Endothelial cell (in vitro differentiated cells): Measurements from ENCODE around the gene ZFAND5. TPM values are rescaled to one million over a fixed set of nuclear protein-coding genes. Genes with fewer than 3 reads are reported as not detected.

Source experiments
- DNase-seq: peaks from one replicate; pipeline ENCODE4 v3.0.0; 2021; ENCODE audit warnings: low spot score
- H3K27ac Mint-ChIP-seq: one replicate; pipeline ENCODE4 v1.8.0; 2021; ENCODE audit warnings: mixed read lengths, inconsistent platforms; ENCODE audit not compliant: unreplicated experiment
- H3K27me3 Mint-ChIP-seq: one replicate; pipeline ENCODE4 v1.8.0; 2021; ENCODE audit warnings: mild to moderate bottlenecking, moderate library complexity, mixed read lengths, inconsistent platforms; ENCODE audit not compliant: unreplicated experiment
- H3K36me3 Mint-ChIP-seq: one replicate; pipeline ENCODE4 v1.8.0; 2021; ENCODE audit warnings: mild to moderate bottlenecking, low read depth, mixed read lengths, inconsistent platforms; ENCODE audit not compliant: unreplicated experiment
- H3K4me1 Mint-ChIP-seq: one replicate; pipeline ENCODE4 v1.8.0; 2021; ENCODE audit warnings: mild to moderate bottlenecking, mixed read lengths, inconsistent platforms; ENCODE audit not compliant: unreplicated experiment
- H3K4me3 Mint-ChIP-seq: one replicate; pipeline ENCODE4 v1.8.0; 2021; ENCODE audit warnings: mild to moderate bottlenecking, mixed read lengths, inconsistent platforms; ENCODE audit not compliant: unreplicated experiment
- H3K9me3 Mint-ChIP-seq: one replicate; pipeline ENCODE4 v1.8.0; 2021; ENCODE audit warnings: mixed read lengths, inconsistent platforms; ENCODE audit not compliant: unreplicated experiment
- total RNA-seq: library from RNA; stranded (reverse); fragmentation: NEBNext Ultra II Directional; extraction: Animal tissue kit (Norgen Biotek cat#: 25700); gene quantifications from one replicate; pipeline ENCODE4 v1.2.1, GENCODE V29; 2021; ENCODE audit not compliant: unreplicated experiment
- TF ChIP-seq, protein P1 (sequence below): fragments of 200-600 bp; sonication (generic); IDR thresholded peaks from one replicate; pipeline ENCODE4 v1.5.0; 2021; ENCODE audit warnings: antibody characterized with exemption; ENCODE audit not compliant: unreplicated experiment

ZFAND5 gene
- total RNA-seq, 1 donor from 2014 or later: 154 TPM

DNA sequence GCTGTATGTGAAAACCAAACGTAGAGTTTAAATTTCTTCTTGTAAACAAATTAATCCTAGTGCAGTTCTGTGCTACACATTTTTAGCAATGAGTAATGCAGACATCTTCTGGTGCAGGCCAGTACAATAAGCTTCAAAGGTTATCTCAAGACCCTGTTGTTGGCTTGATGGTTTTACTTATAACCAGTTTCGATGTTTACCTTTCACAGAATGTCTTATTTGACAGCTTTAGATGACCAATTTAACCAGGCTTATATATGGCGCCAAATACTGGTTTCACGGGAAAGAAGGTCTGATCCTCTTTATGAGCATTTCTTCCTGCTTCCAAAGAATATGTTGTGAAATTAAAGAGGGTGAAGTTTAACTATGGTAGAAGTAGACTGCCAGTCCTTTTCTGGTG lies 9.9 kb downstream of the ZFAND5 start:
- DNase-seq: no peak
- H3K9me3 Mint-ChIP-seq: no peaks in the 10 kb centered on the region
- no peak overlapping the region for H3K27ac Mint-ChIP-seq
- H3K36me3 Mint-ChIP-seq: peaks cover 30% of the 10 kb centered on the region
- peak overlapping the region; percentile 60 for H3K4me3 Mint-ChIP-seq
- no peaks in the 10 kb centered on the region for H3K27me3 Mint-ChIP-seq
- H3K4me1 Mint-ChIP-seq: peaks cover 39% of the 10 kb centered on the region
- TF ChIP-seq, protein P1, sequence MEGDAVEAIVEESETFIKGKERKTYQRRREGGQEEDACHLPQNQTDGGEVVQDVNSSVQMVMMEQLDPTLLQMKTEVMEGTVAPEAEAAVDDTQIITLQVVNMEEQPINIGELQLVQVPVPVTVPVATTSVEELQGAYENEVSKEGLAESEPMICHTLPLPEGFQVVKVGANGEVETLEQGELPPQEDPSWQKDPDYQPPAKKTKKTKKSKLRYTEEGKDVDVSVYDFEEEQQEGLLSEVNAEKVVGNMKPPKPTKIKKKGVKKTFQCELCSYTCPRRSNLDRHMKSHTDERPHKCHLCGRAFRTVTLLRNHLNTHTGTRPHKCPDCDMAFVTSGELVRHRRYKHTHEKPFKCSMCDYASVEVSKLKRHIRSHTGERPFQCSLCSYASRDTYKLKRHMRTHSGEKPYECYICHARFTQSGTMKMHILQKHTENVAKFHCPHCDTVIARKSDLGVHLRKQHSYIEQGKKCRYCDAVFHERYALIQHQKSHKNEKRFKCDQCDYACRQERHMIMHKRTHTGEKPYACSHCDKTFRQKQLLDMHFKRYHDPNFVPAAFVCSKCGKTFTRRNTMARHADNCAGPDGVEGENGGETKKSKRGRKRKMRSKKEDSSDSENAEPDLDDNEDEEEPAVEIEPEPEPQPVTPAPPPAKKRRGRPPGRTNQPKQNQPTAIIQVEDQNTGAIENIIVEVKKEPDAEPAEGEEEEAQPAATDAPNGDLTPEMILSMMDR: no peak

DNA sequence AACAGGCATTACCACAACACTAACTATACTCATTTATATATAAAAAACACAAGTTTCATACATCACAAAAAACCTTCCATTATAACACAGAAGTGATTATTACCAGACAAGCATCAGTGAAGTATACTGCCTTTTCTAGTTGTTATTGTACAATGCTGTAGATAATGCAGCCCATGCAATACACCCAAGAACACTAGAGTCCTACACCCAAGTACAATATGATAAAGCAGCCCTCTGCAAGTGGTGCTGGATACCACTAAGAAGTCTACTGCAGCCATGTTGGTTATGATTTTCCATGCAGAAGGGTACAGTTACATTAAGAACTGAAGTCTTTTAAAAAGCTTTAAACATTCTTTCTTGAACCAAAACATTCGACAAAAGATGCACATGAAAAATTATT lies 10.3 kb downstream of the ZFAND5 start:
- peaks cover 30% of the 10 kb centered on the region for H3K36me3 Mint-ChIP-seq
- H3K4me1 Mint-ChIP-seq: peaks cover 39% of the 10 kb centered on the region
- no peak overlapping the region for H3K27ac Mint-ChIP-seq
- no peak overlapping the region for H3K4me3 Mint-ChIP-seq
- no peak for DNase-seq
- H3K9me3 Mint-ChIP-seq: no peaks in the 10 kb centered on the region
- no peaks in the 10 kb centered on the region for H3K27me3 Mint-ChIP-seq
- TF ChIP-seq, protein P1: no peak

DNA sequence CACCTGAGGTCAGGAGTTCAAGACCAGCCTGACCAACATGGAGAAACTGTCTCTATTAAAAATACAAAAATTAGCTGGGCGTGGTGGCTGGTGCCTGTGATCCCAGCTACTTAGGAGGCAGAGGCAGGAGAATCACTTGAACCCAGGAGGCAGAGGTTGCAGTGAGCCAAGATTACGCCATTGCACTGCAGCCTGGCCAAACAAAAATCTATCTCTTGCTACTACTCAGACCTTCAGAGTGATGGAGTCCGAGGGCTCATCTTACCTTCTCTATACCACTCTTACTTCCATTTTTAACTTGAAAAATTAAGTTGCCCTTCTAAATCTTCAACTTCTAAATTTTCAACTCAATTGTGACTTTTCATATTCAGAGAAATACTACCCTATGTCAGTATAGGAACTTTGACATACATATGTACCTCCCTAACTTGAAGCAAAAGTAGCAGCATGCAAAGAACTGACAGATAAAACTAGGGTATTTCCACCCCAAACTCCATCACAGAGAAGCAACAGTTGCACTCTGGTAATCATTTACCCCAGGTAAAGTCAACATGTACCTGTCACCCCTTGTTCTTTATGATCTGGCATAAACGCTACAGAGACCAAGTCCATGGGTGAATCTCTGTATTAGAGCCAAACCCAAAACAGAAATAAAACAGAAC lies 11.4 kb downstream of the ZFAND5 start:
- no peaks in the 10 kb centered on the region for H3K9me3 Mint-ChIP-seq
- no peak for DNase-seq
- H3K4me1 Mint-ChIP-seq: peaks cover 30% of the 10 kb centered on the region
- no peak overlapping the region for H3K27ac Mint-ChIP-seq
- TF ChIP-seq, protein P1: no peak
- peaks cover 22% of the 10 kb centered on the region for H3K36me3 Mint-ChIP-seq
- H3K4me3 Mint-ChIP-seq: no peak overlapping the region
- no peaks in the 10 kb centered on the region for H3K27me3 Mint-ChIP-seq

DNA sequence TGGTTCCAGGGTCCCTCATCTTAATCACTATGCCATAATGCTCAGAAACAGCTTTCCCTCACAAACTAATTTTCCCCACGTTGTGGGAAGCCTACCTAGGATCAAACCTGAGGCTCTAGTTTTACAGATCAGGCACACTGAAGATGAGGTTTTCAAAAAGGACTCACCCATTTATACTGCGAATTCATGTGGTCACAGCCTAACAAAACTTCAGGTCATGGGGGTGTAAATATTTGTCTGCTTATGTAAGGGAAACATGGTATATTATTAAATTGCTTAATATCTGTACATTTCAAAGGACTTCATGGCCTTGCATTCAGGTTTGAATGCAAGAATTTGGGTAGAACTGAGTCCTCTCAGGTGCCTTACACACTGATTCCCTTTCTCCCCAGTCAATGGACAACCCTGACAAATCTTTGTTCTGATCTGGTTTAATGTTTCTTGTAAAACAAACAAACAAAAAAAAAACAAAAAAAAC lies 12.1 kb downstream of the ZFAND5 start:
- TF ChIP-seq, protein P1: no peak
- Mint-ChIP-seq H3K4me3 (no peak overlapping the region), H3K27ac (no peak overlapping the region), H3K9me3 (no peaks in the 10 kb centered on the region), H3K27me3 (no peaks in the 10 kb centered on the region), H3K4me1 (peaks cover 26% of the 10 kb centered on the region), H3K36me3 (peaks cover 17% of the 10 kb centered on the region)
- DNase-seq: no peak
